H1 (cell line): Measurements from ENCODE around the gene GGT5. TPM values are rescaled to one million over a fixed set of nuclear protein-coding genes. Genes with fewer than 3 reads are reported as not detected.

Source experiments
- ASH2L ChIP-seq: fragments of 200-600, 300-600 bp; sonication (generic); IDR thresholded peaks from one replicate; pipeline ENCODE4 v1.7.1; 2017; ENCODE audit warnings: low read length
- EP300 ChIP-seq, 2 experiments: IDR thresholded peaks; 1 replicate in 1 of 2; 2 replicates in 1 of 2; pipeline ENCODE4 v1.6.1; 2011 to 2012; ENCODE audit warnings: low read depth in 2 of 2, low read length in 2 of 2, mild to moderate bottlenecking in 2 of 2, borderline replicate concordance in 1 of 2, inconsistent platforms in 1 of 2, moderate library complexity in 1 of 2
- HDAC6 ChIP-seq: IDR thresholded peaks from one replicate; pipeline ENCODE4 v1.7.1; 2012; ENCODE audit warnings: low read depth, mild to moderate bottlenecking, inconsistent platforms, low read length, moderate library complexity
- MAX ChIP-seq: IDR thresholded peaks from 2 replicates; pipeline ENCODE4 v1.6.1; 2012; ENCODE audit warnings: inconsistent platforms
- POLR2A ChIP-seq, 2 experiments: IDR thresholded peaks; 1 replicate in 1 of 2; 2 replicates in 1 of 2; pipeline ENCODE4 v1.6.1; 2011; ENCODE audit warnings: low read depth in 2 of 2, low read length in 2 of 2, mild to moderate bottlenecking in 2 of 2; ENCODE audit errors: control extremely low read depth in 1 of 2
- RFX5 ChIP-seq: IDR thresholded peaks from 2 replicates; pipeline ENCODE4 v1.6.1; 2011; ENCODE audit warnings: low read depth, low read length, improper control_type of control experiment, borderline replicate concordance
- SP4 ChIP-seq: IDR thresholded peaks from 2 replicates; pipeline ENCODE4 v1.6.1; 2012; ENCODE audit warnings: low read length, inconsistent platforms
- polyA plus RNA-seq, 7 experiments: library from polyadenylated mRNA; depleted of rRNA in 3 of 7; stranded (reverse) in 5 of 7; unstranded in 2 of 7; fragments of >200 nt in 5 of 7; fragments of 200-250 nt in 2 of 7; gene quantifications; 1 replicate in 5 of 7; 2 replicates in 1 of 7; 4 replicates in 1 of 7; pipeline versions ENCODE4 v1.2.1 to v1.2.3, GENCODE V29; 2011 to 2013; ENCODE audit warnings: missing spikeins in 2 of 7, mixed read lengths in 2 of 7
- total RNA-seq: library from RNA; stranded (reverse); fragmentation: NEBNext Ultra II Directional; extraction: Animal tissue kit (Norgen Biotek cat#: 25700); gene quantifications from 2 replicates; pipeline ENCODE4 v1.2.1, GENCODE V29; 2021

The GGT5 gene
- total and polyA plus RNA-seq, 2 of the 8 experiments (the other 6 are each of a cell fraction or from before 2014, with no cell fraction given), result 0.05 TPM; not detected in 1

GRCh38 chr22:24291515-24292201 lies 46.8 kb upstream of the GGT5 start (continued):
- TF ChIP-seq HDAC6 (no peak), SP4 (no peak), MAX (no peak), RFX5 (no peak), POLR2A (IDR thresholded peaks at IDR 0.05; ENCODE audit: control extremely low read depth in 1 of 2, low read depth in 2 of 2, low read length in 2 of 2) (no peak), EP300 (IDR thresholded peaks at IDR 0.05; ENCODE audit: borderline replicate concordance in 1 of 2, low read depth in 2 of 2, low read length in 2 of 2) (no peak), ASH2L (no peak)
